Measurements from ENCODE around the gene CADPS2.
"Not testable (repeated sequence)": the region's sequence is repeated elsewhere in the genome, so short reads cannot be mapped to it uniquely, and the experiment has no call there.

GRCh38 chr7:122635481-122635880 lies 250.8 kb downstream of the CADPS2 start:
- TF ChIP-seq CTCF (IDR thresholded peaks at IDR 0.05); EP300 (IDR thresholded peaks at IDR 0.05); POLR2A (IDR thresholded peaks at IDR 0.05; ENCODE audit: low read depth); POLR2AphosphoS5 (IDR thresholded peaks at IDR 0.05): not testable (repeated sequence)
